Activated naive CD4-positive, alpha-beta T cell treated with Interleukin-2 at 50 U/mL for 16 hours (primary cell): Measurements from ENCODE around the gene PPM1G.
"Not testable (repeated sequence)": the region's sequence is repeated elsewhere in the genome, so short reads cannot be mapped to it uniquely, and the experiment has no call there.

Experiments used
- DNase-seq: peaks from one replicate; pipeline ENCODE4 v3.0.0-alpha.2; 2020

The PPM1G gene

DNA sequence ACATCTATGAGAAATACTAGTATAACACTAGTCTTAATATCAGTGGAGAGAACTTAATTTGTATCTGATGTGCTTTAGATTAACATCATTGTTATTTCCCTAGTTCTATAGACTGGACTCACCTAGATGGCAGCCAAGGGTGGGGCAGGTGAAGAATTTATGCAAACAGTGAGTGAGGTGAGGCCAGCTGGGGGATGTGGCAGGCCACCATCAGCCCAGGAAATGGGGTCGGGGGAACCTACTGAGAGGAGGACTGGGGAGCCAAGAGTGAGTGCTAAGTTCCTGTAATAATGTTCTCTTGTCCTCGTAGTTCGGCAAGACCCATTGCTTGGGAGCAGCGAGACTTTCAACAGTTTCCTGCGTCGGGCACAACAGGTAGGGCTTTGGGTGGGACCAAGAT is 36.5 kb downstream of the PPM1G start:
- no peak for DNase-seq

DNA sequence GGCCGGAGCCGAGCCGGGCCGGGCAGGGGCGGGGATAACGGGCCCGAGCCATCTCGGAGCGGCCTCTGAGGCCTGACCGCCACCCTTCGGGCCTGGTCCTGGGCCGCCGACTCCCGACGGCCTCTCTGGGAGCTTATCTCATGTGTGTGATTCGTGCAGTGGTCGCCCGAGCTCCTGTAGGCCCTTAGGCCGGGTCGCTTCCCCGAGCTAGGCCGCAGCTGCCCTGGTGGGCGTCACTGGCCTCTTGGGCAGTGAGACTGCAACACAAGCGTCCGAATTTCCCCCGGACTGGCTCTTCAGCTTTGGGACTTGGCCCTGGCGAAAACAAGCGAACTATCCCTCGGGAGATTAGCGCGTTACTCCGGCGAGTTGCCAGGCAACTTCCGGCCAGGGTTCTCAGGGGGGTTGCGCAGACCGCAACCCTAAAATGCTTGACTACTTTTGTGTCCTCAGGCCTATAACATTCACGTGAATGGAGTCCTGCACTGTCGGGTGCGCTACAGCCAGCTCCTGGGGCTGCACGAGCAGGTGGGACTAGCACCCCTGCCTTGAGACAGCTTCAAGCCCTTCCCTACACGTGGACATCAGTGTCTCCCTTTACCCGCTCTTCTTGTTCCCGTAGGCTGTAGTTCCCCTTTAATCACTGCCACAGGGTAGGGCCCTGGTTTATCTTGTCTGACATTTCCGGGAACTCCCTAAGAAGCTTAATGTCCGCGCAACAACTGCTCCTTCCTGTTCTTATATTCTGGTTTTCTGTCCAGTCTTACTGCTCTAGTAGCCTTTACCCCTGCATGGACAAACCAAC is 38.4 kb downstream of the PPM1G start:
- DNase-seq = peak; percentile 35

- peak; percentile 100 for DNase-seq
These were observed 39.2 kb downstream of the PPM1G start, which contains the start of the genes EIF2B4 and SNX17 for GRCh38 chr2:27370026-27370815. EIF2B4 (minus strand) TSS chr2:27370338; CDS start chr2:27370314, 24 bp downstream. SNX17 (plus strand) TSS chr2:27370616; CDS start chr2:27370744, 128 bp downstream.

DNA sequence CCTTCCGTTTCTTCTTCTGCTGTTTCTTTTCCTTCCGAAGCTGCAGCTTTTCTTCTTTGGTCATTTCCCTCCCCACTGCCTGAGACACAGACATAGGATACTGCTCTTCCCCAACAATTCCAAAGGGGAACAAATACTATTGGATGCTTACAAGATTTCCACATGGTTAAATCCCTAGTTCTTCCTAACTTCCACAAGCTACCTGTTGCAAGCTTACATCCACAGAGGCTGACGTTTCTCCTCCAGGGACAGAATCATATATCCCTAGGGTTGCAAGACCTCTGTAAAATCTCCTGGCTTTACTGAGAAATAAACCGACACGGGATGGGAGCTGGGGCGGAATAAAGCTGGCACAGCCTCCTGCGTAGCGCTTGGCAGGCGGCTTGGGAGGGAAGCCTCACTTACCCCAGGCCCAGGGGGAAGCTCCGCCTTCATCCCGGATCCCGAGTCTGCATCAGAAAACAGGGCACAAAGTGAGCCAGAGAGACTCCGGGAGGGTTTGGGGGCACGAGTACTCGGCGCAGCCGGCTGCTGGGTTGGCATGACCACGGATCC is 39.8 kb downstream of the PPM1G start:
- no peak for DNase-seq

DNA sequence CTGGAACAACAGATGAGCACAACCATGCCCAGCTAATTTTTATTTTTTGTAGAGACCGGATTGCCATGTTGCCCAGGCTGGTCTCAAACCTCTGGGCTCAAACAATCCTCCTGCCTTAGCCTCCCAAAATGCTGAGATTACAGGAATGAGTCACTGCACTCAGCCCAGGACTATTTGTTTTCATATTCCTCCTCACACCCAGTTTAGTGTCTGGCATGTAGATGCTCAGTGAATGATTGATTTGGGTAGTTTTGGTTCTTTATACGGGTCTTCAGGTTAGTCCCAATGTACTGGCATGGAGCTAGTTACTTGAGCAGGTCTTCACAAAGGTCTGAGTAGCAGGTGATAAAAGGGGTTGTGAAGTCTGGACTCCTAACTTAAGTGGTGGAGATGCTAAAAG is 45.5 kb downstream of the PPM1G start:
- no peak for DNase-seq

DNA sequence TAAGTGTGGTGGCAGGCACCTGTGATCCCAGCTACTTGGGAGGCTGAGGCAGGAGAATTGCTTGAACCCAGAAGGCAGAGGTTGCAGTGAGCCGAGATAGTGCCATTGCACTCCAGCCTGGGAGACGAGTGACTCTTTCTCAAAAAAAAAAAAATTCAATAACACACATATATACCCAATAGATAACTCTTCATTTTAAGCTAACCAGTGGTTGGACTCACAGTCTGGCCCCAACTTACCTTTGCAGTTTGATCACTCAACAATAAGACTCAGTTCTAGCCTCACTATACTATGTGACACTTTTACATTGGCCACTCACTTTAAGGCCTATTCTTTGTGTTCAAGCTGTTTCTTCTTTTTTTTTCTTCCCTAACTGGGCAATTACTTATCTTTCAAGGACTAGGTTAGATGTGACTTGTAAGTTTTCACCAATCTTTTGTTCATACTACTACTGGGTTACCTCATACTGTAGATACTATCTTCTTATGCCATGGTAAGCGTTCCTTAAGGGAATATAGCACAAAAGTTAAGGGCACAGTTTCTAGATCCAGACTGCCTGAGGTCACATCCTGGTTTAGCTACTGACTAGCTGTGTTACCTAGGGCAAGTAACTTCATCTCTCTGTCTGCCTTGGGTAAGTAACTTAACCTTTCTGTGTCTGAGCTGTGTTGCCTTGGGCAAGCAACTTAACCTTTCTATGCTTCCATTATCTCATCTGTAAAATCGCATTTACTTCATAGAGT is 46.5 kb downstream of the PPM1G start:
- DNase-seq = no peak

DNA sequence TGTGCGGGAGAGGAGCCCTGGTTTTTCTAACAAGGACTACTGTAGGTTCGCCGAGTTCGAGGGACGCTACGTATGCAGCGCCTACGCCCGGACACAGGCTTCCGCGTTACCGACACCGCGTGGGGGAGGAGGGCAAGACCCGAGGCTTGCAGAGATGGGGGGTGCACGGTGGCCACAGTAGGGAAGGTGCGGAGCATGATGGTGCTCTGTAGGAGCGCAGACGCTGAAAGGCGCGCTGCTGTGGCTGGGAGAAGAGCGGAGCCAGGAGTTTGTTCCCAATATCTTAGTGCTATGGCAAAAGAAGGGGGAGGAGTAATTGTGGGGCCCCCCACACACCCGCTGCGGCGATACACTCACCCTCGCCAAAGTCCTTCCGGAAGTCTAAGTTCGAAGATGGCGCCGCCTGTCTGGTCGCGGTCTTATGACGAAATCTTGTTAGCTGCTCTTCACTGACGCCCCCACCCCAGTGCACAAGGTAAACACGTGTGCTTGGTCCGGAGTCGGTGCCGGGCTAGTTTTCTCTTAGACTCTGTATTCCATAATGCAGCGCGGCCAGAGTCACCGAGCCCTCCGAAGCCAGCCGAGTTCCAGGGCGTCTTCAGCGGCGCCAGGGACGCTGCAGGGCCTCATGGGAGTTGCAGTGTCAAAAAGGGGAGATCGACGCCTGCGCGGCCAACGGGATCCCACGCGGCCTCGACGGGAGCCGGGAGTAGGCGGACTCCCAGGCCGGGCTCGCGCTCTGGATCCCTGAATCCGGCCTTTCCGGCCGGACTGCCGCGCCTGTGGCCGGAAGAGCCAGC is 52.8 kb downstream of the PPM1G start, which contains the start of gene GTF3C2:
Gene GTF3C2 (minus strand): TSS at position 383 of the 800 bp plus-strand sequence. CDS start 13,210 bp downstream, outside the sequence.
- peak; percentile 93 for DNase-seq

DNA sequence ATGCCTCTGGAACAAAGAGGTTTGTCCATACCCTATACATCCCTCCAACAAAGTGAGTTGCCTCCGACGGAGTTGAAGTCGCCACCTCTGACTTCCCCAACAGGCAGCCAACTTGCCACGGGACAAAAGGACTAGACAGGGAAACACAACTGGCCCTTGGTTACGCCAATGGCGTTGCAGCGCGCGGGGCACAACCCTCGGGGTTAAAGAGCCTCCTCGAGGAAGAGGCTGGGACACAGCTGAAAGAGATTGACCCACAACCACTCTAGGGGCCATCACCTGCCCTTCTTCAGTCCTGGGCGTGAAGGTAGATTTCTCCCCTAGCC is 53.4 kb downstream of the PPM1G start:
- no peak for DNase-seq

DNA sequence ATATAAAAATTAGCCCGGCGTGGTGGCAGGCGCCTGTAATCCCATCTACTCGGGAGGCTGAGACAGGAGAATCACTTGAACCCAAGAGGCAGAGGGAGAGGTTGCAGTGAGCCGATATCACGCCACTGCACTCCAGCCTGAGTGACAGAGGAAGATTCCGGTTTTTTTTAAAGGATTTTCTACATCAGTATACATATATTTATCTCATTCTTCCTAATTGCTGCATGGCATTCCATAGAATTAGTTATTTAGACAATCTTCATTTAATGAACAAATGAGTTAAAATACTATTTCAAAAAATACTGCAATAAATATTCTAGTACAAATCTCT is 54.8 kb downstream of the PPM1G start:
- DNase-seq = no peak

GRCh38 chr2:27353762-27354596 is 55.4 kb downstream of the PPM1G start:
- no peak for DNase-seq

- DNase-seq = not testable (repeated sequence)
These were observed 56.0 kb downstream of the PPM1G start for GRCh38 chr2:27353386-27353761.

DNA sequence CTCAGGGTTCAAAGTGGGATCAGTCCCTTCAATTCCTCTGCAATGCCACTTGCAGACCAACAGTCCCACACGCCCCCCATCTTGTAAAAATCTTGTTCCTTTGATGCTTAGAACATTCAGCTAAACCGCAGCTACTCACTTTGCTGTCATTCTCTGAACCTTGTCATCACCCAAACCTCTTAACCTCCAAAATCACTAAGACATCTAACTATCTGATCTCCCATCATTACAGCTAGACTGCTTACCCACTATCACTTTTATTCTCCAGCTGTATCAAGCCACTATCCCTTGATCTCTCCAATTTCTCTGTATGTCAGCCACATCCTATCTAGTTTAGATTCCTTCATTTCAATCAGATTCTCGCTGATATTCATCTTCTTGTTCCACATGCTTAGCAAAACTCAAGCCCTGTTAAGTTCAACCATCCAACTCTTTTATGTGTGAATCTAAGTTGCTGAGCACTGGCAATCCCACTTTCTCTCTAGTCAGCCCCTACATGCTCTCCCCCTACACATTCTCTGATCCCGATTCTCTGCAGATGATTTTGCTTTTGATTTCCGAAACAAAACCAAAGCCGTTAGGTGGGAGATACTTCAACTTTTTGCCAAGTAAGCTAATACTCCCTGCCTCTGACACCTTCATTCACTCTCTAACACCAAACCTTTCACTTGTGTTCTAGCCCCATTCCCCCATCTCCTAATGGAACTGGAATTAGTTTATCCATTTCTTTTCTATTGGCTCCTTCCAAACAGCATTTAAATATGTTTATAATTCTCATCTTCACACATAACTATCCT is 57.4 kb downstream of the PPM1G start:
- DNase-seq = no peak

DNA sequence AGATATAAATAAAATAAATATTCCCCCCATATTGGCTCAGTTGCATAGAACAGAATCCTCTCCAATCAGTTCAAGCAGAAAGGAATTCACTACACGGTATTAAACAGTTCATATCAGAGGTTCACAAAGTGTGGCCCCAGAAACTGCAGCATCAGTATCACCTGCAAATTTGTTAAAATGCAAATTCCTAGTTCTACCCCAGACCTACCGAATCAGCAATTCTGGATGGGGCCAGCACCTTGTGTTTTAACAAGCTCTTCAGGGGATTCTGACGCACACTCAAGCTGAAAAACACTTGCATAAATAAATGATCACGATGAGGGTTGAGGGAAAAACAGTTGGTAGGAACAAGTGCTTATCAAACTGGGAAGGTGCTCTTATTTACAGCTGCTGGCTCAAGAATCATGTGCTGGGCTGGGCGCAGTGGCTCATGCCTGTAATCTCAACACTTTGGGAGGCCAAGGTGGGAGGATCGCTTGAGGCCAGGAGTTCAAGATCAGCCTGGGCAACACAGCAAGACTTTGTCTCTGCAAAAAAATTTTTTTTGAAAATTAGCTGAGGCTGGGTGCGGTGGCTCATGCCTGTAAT is 59.2 kb downstream of the PPM1G start:
- no peak for DNase-seq

GRCh38 chr2:27347641-27348040 is 61.8 kb downstream of the PPM1G start:
- DNase-seq = no peak

DNA sequence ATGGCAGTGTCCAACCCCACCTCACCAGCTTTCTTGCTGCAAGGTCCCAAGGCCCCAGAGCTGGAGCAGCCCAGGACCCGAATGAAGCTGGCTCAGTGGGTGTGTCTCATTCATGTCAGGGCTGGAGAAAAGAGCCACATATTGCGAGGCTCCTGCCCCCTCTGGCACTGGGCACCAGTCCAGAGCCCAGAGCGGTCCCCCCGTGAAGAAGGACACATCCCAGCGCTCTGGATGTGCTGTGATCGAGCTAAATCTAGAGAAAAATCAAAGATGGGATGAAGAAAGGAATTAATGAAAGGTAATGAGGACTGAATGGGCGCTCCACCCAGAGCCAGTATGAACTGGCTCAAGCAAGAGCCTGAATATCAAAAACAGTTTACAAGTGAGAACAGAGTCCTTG is 73.2 kb downstream of the PPM1G start:
- no peak for DNase-seq

DNA sequence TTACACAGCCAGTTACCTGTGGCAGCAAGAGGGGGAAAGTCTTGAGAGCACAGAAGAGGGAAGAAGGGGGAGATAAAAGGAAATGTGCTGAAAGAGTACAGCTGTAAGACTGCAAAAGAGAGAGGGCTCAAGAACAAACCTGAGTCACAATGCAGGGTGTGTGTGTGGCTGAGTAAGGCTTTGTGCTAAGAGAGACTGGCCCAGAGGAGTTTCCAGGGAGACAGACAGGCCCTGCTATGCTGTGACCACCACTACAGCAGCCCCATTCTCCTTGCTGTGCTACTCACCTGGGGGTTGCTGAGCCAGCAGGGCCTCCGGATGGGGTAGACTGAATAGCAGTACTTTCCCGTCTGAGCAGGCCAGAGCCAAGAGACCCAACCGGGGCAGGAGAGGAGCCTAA is 74.1 kb downstream of the PPM1G start:
- no peak for DNase-seq
